T-cell (primary cell): ENCODE measurements around the gene ZNF827. TPM values are rescaled to one million over a fixed set of nuclear protein-coding genes. Genes with fewer than 3 reads are reported as not detected.

Source experiments
- ATAC-seq, 4 experiments: fragments of 200-7000 bp in 3 of 4; fragments of 150-1000 bp in 1 of 4; cut with Tn5 transposase; replicated peaks in 1 of 4; 1 replicate in 3 of 4; 2 replicates in 1 of 4; pipeline ENCODE4 v1.10.0; 2021; ENCODE audit warnings: moderate library complexity in 3 of 4, mild to moderate bottlenecking in 2 of 4, moderate number of reproducible peaks in 1 of 4
- CTCF ChIA-PET, 2 donors: fragments of 300-600 bp; sonication (Branson Sonifier 250); formaldehyde crosslinking; loops; one replicate each; lab custom pipeline; 2022; ENCODE audit warnings: antibody characterized with exemption in 2 of 2; lab: Charles Lee
- POLR2A ChIA-PET, 2 donors: fragments of 300-600 bp; sonication (Branson Sonifier 250); formaldehyde crosslinking; loops; one replicate each; lab custom pipeline; 2022; ENCODE audit warnings: antibody characterized with exemption in 2 of 2; lab: Charles Lee
- DNase-seq, 35 experiments: peaks; one replicate each; pipeline versions ENCODE4 v3.0.0 to v3.0.0-alpha.2; 2013 to 2023
- H3K27ac ChIP-seq: one replicate; pipeline ENCODE4 v1.5.1; 2013; ENCODE audit warnings: low read length
- H3K27me3 ChIP-seq, 2 experiments: replicated peaks in 1 of 2; 1 replicate in 1 of 2; 2 replicates in 1 of 2; pipeline versions ENCODE4 v1.6.1 to v1.7.0; 2013; ENCODE audit warnings: low read length in 1 of 2, mixed read lengths in 1 of 2; ENCODE audit not compliant: control insufficient read depth in 2 of 2, insufficient read depth in 2 of 2; ENCODE audit errors: extremely low read depth in 1 of 2
- H3K36me3 ChIP-seq, 2 donors: 1 replicate in 1 of 2; 2 replicates in 1 of 2; pipeline versions ENCODE4 v1.6.1 to v1.7.0; 2013; ENCODE audit warnings: low read length in 1 of 2; ENCODE audit not compliant: control insufficient read depth in 2 of 2, insufficient read depth in 1 of 2; ENCODE audit errors: extremely low read depth in 1 of 2
- H3K4me1 ChIP-seq, 2 experiments: 1 replicate in 1 of 2; 2 replicates in 1 of 2; pipeline versions ENCODE4 v1.6.1 to v1.7.0; 2013; ENCODE audit warnings: low read length in 2 of 2, mixed read lengths in 1 of 2; ENCODE audit not compliant: insufficient read depth in 2 of 2, control insufficient read depth in 1 of 2; ENCODE audit errors: extremely low read depth in 1 of 2
- H3K4me3 ChIP-seq, 2 donors: 1 replicate in 1 of 2; 2 replicates in 1 of 2; pipeline versions ENCODE4 v1.5.1 to v1.7.0; 2013; ENCODE audit warnings: mild to moderate bottlenecking in 2 of 2, low read length in 1 of 2, moderate library complexity in 1 of 2; ENCODE audit not compliant: control insufficient read depth in 1 of 2; ENCODE audit errors: extremely low read depth in 1 of 2
- H3K9me3 ChIP-seq: 2 replicates; pipeline ENCODE4 v1.7.0; 2013
- H3K27ac Mint-ChIP-seq, 2 donors: one replicate each; pipeline ENCODE4 v1.8.0; 2020 to 2021; ENCODE audit warnings: mild to moderate bottlenecking in 2 of 2, mixed read lengths in 2 of 2
- H3K27me3 Mint-ChIP-seq, 2 donors: one replicate each; pipeline ENCODE4 v1.8.0; 2021 to 2022; ENCODE audit warnings: mixed read lengths in 2 of 2
- H3K36me3 Mint-ChIP-seq: one replicate; pipeline ENCODE4 v1.8.0; 2021; ENCODE audit warnings: mixed read lengths
- H3K4me1 Mint-ChIP-seq, 3 donors: one replicate each; pipeline ENCODE4 v1.8.0; 2020 to 2022; ENCODE audit warnings: mixed read lengths in 3 of 3, mild to moderate bottlenecking in 1 of 3
- H3K4me3 Mint-ChIP-seq, 3 donors: one replicate each; pipeline ENCODE4 v1.8.0; 2020 to 2022; ENCODE audit warnings: mild to moderate bottlenecking in 3 of 3, mixed read lengths in 3 of 3, moderate library complexity in 3 of 3
- H3K9me3 Mint-ChIP-seq, 3 donors: one replicate each; pipeline ENCODE4 v1.8.0; 2020 to 2022; ENCODE audit warnings: mixed read lengths in 3 of 3
- WGBS: methylation state at CpG from one replicate; pipeline ENCODE4 v1.1.5; 2013; ENCODE audit warnings: missing lambda C conversion rate; ENCODE audit not compliant: insufficient coverage; 5-methylcytosine and 5-hydroxymethylcytosine counted together
- total RNA-seq, 35 experiments: library from RNA in 6 of 35; stranded (reverse) in 6 of 35; fragments of 120-200 nt in 1 of 35; gene quantifications; one replicate each; pipeline versions ENCODE4 v1.2.1 to v1.2.4 and lab custom pipeline; 2013 to 2026

Gene ZNF827
- total RNA-seq, 5 donors from 2014 or later (not counting 1 experiment from before 2014, with no cell fraction given), result 17.3 to 24.8 (median 18.5) TPM

GRCh38 chr4:145878501-145879435, 59.9 kb downstream of the ZNF827 start:
- 97% methylated on average over 4 of the region's 7 CpGs for WGBS
- ChIA-PET POLR2A (interaction anchor here in 1 of 2 donors (0.6 kb wide), 2 partner anchors 60 to 77 kb away, joined by 3 read pairs; no protein-coding TSS in a partner anchor), CTCF (interaction anchor here (0.6 to 1.0 kb wide), 3 partner anchors 10 to 53 kb away, joined by 3 read pairs; no protein-coding TSS in a partner anchor)
- no peak overlapping the region for H3K27ac ChIP-seq
- DNase-seq (no peak), ATAC-seq (no peak)
- H3K27me3 Mint-ChIP-seq, result no peaks in the 10 kb centered on the region
- H3K27ac Mint-ChIP-seq, result no peak overlapping the region
- H3K36me3 ChIP-seq, result peaks cover 2 to 3% of the 10 kb centered on the region in 2 donors
- H3K9me3 Mint-ChIP-seq, result no peaks in the 10 kb centered on the region
- no peak overlapping the region for H3K4me3 Mint-ChIP-seq
- H3K4me3 ChIP-seq, result no peak overlapping the region
- peaks cover 49% of the 10 kb centered on the region for H3K36me3 Mint-ChIP-seq
- H3K9me3 ChIP-seq, result no peaks in the 10 kb centered on the region
- H3K27me3 ChIP-seq, result no peaks in the 10 kb centered on the region
- H3K4me1 ChIP-seq, result no peaks in the 10 kb centered on the region
- peaks cover 6 to 18% (median 15%) of the 10 kb centered on the region in 3 donors for H3K4me1 Mint-ChIP-seq

GRCh38 chr4:145876531-145877180, 62.0 kb downstream of the ZNF827 start:
- H3K4me1 Mint-ChIP-seq, result peaks cover 8 to 14% (median 14%) of the 10 kb centered on the region in 3 donors
- no peak overlapping the region for H3K27ac Mint-ChIP-seq
- no peaks in the 10 kb centered on the region for H3K9me3 Mint-ChIP-seq
- Histone ChIP-seq H3K4me1 (no peaks in the 10 kb centered on the region), H3K27ac (no peak overlapping the region), H3K9me3 (no peaks in the 10 kb centered on the region), H3K27me3 (no peaks in the 10 kb centered on the region), H3K36me3 (peaks cover 2% of the 10 kb centered on the region in 2 donors), H3K4me3 (no peak overlapping the region)
- POLR2A ChIA-PET, result interaction anchor here in 1 of 2 donors (0.5 kb wide), 1 partner anchor 115 kb away, joined by 5 read pairs; no protein-coding TSS in a partner anchor
- H3K4me3 Mint-ChIP-seq, result no peak overlapping the region
- CTCF ChIA-PET, result no interaction called here
- ATAC-seq (no peak), DNase-seq (no peak)
- no peaks in the 10 kb centered on the region for H3K27me3 Mint-ChIP-seq
- no CpG with 5 or more reads among the region's 2 CpGs for WGBS
- peaks cover 41% of the 10 kb centered on the region for H3K36me3 Mint-ChIP-seq

DNA sequence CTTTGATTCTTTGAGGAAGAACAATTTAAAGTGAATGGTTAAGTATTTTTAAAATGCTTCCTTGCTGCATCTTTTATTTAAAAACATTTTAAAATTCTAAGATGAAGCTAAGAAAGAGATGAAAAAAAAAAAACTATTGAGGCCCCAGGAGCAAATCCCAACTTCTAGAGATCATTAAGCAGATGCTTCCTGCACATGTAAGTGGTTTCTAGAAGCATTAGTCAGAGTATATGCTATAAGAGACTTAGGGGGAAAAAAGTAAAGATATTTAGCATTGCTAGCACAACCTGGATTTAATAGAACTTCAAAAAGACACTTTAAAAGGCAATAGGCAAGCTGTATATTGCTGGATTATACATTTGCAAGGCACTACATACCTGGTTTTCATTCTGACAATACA, 64.7 kb downstream of the ZNF827 start:
- ChIA-PET CTCF (no interaction called here), POLR2A (interaction anchor here in 1 of 2 donors (0.6 kb wide), 1 partner anchor 58 kb away, joined by 3 read pairs; no protein-coding TSS in a partner anchor)
- Mint-ChIP-seq H3K4me3 (no peak overlapping the region), H3K9me3 (no peaks in the 10 kb centered on the region), H3K4me1 (peaks cover 10 to 25% (median 18%) of the 10 kb centered on the region in 3 donors), H3K36me3 (peaks cover 34% of the 10 kb centered on the region), H3K27me3 (no peaks in the 10 kb centered on the region), H3K27ac (no peak overlapping the region)
- DNase-seq, result no peak
- Histone ChIP-seq H3K36me3 (peaks cover 0 to 2% of the 10 kb centered on the region in 2 donors), H3K27ac (no peak overlapping the region), H3K4me1 (no peaks in the 10 kb centered on the region), H3K27me3 (no peaks in the 10 kb centered on the region), H3K9me3 (no peaks in the 10 kb centered on the region), H3K4me3 (no peak overlapping the region)
- no peak for ATAC-seq

- H3K27me3 ChIP-seq, result no peaks in the 10 kb centered on the region
- Mint-ChIP-seq H3K4me3 (no peak overlapping the region), H3K27me3 (no peaks in the 10 kb centered on the region), H3K36me3 (peaks cover 16% of the 10 kb centered on the region), H3K27ac (no peak overlapping the region), H3K4me1 (peaks cover 10 to 20% (median 17%) of the 10 kb centered on the region in 3 donors), H3K9me3 (no peaks in the 10 kb centered on the region)
- H3K36me3 ChIP-seq, result peaks cover 0 to 2% of the 10 kb centered on the region in 2 donors
- ATAC-seq, result no peak
- no peak overlapping the region for H3K27ac ChIP-seq
- H3K4me3 ChIP-seq, result no peak overlapping the region
- H3K9me3 ChIP-seq, result no peaks in the 10 kb centered on the region
- H3K4me1 ChIP-seq, result no peaks in the 10 kb centered on the region
- ChIA-PET POLR2A (no interaction called here), CTCF (interaction anchor here in 1 of 2 donors (0.6 kb wide), 2 partner anchors 11 to 131 kb away, joined by 4 read pairs; no protein-coding TSS in a partner anchor)
- DNase-seq, result no peak
These were observed 67.4 kb downstream of the ZNF827 start for GRCh38 chr4:145871209-145871608.

GRCh38 chr4:145870155-145871020, 68.2 kb downstream of the ZNF827 start:
- Histone ChIP-seq H3K27ac (no peak overlapping the region), H3K4me1 (no peaks in the 10 kb centered on the region), H3K27me3 (no peaks in the 10 kb centered on the region), H3K4me3 (no peak overlapping the region), H3K36me3 (no peaks in the 10 kb centered on the region), H3K9me3 (no peaks in the 10 kb centered on the region)
- no peak for DNase-seq
- Mint-ChIP-seq H3K27ac (no peak overlapping the region), H3K4me1 (peaks cover 11 to 23% (median 17%) of the 10 kb centered on the region in 3 donors), H3K27me3 (no peaks in the 10 kb centered on the region), H3K4me3 (no peak overlapping the region), H3K36me3 (peaks cover 16% of the 10 kb centered on the region), H3K9me3 (no peaks in the 10 kb centered on the region)
- no peak for ATAC-seq
- WGBS, result 94% methylated on average over 3 of the region's 9 CpGs
- ChIA-PET POLR2A (no interaction called here), CTCF (interaction anchor here in 1 of 2 donors (1.0 kb wide), 1 partner anchor 47 kb away, joined by 7 read pairs; no protein-coding TSS in a partner anchor)
